PC-3 (cell line): ENCODE data around the gene GLI3.
A peak's percentile ranks its signal among the peaks of the same experiment; 100 is the strongest.

Experiments
- CTCF ChIP-seq: fragments of 300-600 bp; sonication (generic); conservative IDR thresholded peaks from 2 replicates; pipeline ENCODE4 v1.5.1; 2017; ENCODE audit warnings: antibody characterized with exemption, low read depth, mild to moderate bottlenecking, low read length
- EZH2 ChIP-seq: fragments of 300-600 bp; sonication (generic); IDR thresholded peaks from one replicate; pipeline ENCODE4 v1.6.1; 2017; ENCODE audit warnings: antibody characterized with exemption, mild to moderate bottlenecking, low read length; ENCODE audit not compliant: unreplicated experiment
- EZH2phosphoT487 ChIP-seq: fragments of 300-600 bp; sonication (generic); IDR thresholded peaks from 2 replicates; pipeline ENCODE4 v1.6.1; 2018; ENCODE audit warnings: mild to moderate bottlenecking, antibody characterized with exemption, low read length, borderline replicate concordance

GRCh38 chr7:42236266-42236975, 588 bp downstream of the GLI3 start:
- TF ChIP-seq CTCF = no peak
- no peak for TF ChIP-seq EZH2
- TF ChIP-seq EZH2phosphoT487 = peak; percentile 73
